ENCODE measurements around the gene HCAR2.
"Not testable (repeated sequence)": the region's sequence is repeated elsewhere in the genome, so short reads cannot be mapped to it uniquely, and the experiment has no call there.

HCAR2 gene

GRCh38 chr12:122661246-122661645 lies 41.9 kb downstream of the HCAR2 start:
- no peak for DNase-seq

GRCh38 chr12:122659579-122659978 lies 43.6 kb downstream of the HCAR2 start:
- no peak for DNase-seq

- no peak for DNase-seq
Observed at GRCh38 chr12:122656298-122656697, 46.9 kb downstream of the HCAR2 start.

- not testable (repeated sequence) for DNase-seq
Observed at GRCh38 chr12:122653291-122653690, 49.9 kb downstream of the HCAR2 start.

GRCh38 chr12:122651520-122652224 lies 51.5 kb downstream of the HCAR2 start:
- DNase-seq, result no peak
